OCI-LY1 (cell line): ENCODE results near the gene U2AF1L4.

Experiments used
- H2AFZ ChIP-seq: fragments of 200-600 bp; sonication (generic), shearing (Covaris generic); 2 replicates; pipeline ENCODE4 v1.6.0; 2014; ENCODE audit warnings: antibody characterized with exemption, mild to moderate bottlenecking, low read length
- H3F3A ChIP-seq: fragments of 200-600 bp; sonication (generic), shearing (Covaris generic); 2 replicates; pipeline ENCODE4 v1.6.0; 2014; ENCODE audit warnings: mild to moderate bottlenecking, antibody characterized with exemption, low read length, moderate library complexity; ENCODE audit not compliant: insufficient read depth
- H3K27ac ChIP-seq: fragments of 200-600 bp; sonication (generic); 2 replicates; pipeline ENCODE4 v1.5.1; 2014; ENCODE audit warnings: low read length, mixed run types, mild to moderate bottlenecking, low read depth; ENCODE audit not compliant: poor library complexity, severe bottlenecking
- H3K27me3 ChIP-seq: fragments of 200-600 bp; sonication (generic); 2 replicates; pipeline ENCODE4 v1.6.0; 2014; ENCODE audit warnings: antibody characterized with exemption, mild to moderate bottlenecking, low read length, moderate library complexity; ENCODE audit not compliant: insufficient read depth
- H3K36me3 ChIP-seq: fragments of 200-600 bp; sonication (generic); 2 replicates; pipeline ENCODE4 v1.6.1; 2014; ENCODE audit warnings: mild to moderate bottlenecking, antibody characterized with exemption, low read length, moderate library complexity, mixed read lengths; ENCODE audit not compliant: insufficient read depth
- H3K4me1 ChIP-seq: fragments of 200-600 bp; sonication (generic); 2 replicates; pipeline ENCODE4 v1.5.1; 2014; ENCODE audit warnings: mild to moderate bottlenecking, low read length, moderate library complexity; ENCODE audit not compliant: insufficient read depth, severe bottlenecking
- H3K4me2 ChIP-seq: fragments of 200-600 bp; sonication (generic), shearing (Covaris generic); 2 replicates; pipeline ENCODE4 v1.6.1; 2014; ENCODE audit warnings: low read length
- H3K4me3 ChIP-seq: fragments of 200-600 bp; sonication (generic); 2 replicates; pipeline ENCODE4 v1.5.1; 2014; ENCODE audit warnings: low read length, low read depth, mild to moderate bottlenecking, mixed read lengths; ENCODE audit not compliant: poor library complexity, severe bottlenecking
- H3K79me2 ChIP-seq: fragments of 200-600 bp; shearing (Covaris generic); 2 replicates; pipeline ENCODE4 v1.6.1; 2016; ENCODE audit warnings: mixed run types, low read length, mixed read lengths; ENCODE audit not compliant: insufficient read depth
- H3K9ac ChIP-seq: fragments of 200-600 bp; sonication (generic), shearing (Covaris generic); 2 replicates; pipeline ENCODE4 v1.6.1; 2014; ENCODE audit warnings: mild to moderate bottlenecking, low read length, mixed read lengths
- H3K9me2 ChIP-seq: fragments of 200-600 bp; sonication (generic), shearing (Covaris generic); 2 replicates; pipeline ENCODE4 v1.6.1; 2014; ENCODE audit warnings: low read depth, mild to moderate bottlenecking, low read length, mixed read lengths
- H3K9me3 ChIP-seq: fragments of 200-600 bp; shearing (Covaris generic); 2 replicates; pipeline ENCODE4 v1.6.1; 2014; ENCODE audit warnings: low read length, mixed read lengths
- H4K20me1 ChIP-seq: fragments of 200-600 bp; sonication (generic), shearing (Covaris generic); 2 replicates; pipeline ENCODE4 v1.6.0; 2016; ENCODE audit warnings: mild to moderate bottlenecking, low read length; ENCODE audit not compliant: insufficient read depth
- CTCF ChIP-seq: fragments of 200-600 bp; sonication (generic), shearing (Covaris generic); IDR thresholded peaks from 2 replicates; pipeline ENCODE4 v1.5.1; 2017; ENCODE audit warnings: mild to moderate bottlenecking, antibody characterized with exemption, low read length, moderate library complexity, mixed read lengths
- EZH2 ChIP-seq: fragments of 200-600 bp; sonication (generic), shearing (Covaris generic); IDR thresholded peaks from 2 replicates; pipeline ENCODE4 v1.8.0; 2017; ENCODE audit warnings: borderline replicate concordance, mixed run types, mild to moderate bottlenecking, antibody characterized with exemption, low read length, moderate library complexity, mixed read lengths

Gene U2AF1L4

GRCh38 chr19:35787227-35787799, 42.1 kb upstream of the U2AF1L4 start:
- H4K20me1 ChIP-seq, result no peaks in the 10 kb centered on the region
- H3K4me3 ChIP-seq, result no peak overlapping the region
- H3K9me3 ChIP-seq, result no peaks in the 10 kb centered on the region
- TF ChIP-seq CTCF (no peak), EZH2 (no peak)
- H3K27ac ChIP-seq, result no peak overlapping the region
- no peak overlapping the region for H2AFZ ChIP-seq
- H3K4me2 ChIP-seq, result no peak overlapping the region
- no peaks in the 10 kb centered on the region for H3K79me2 ChIP-seq
- no peak overlapping the region for H3K9ac ChIP-seq
- H3K4me1 ChIP-seq, result no peaks in the 10 kb centered on the region
- H3F3A ChIP-seq, result no peaks in the 10 kb centered on the region; the same call in 1 of the 2 replicates
- no peaks in the 10 kb centered on the region for H3K27me3 ChIP-seq
- H3K9me2 ChIP-seq, result no peaks in the 10 kb centered on the region
- peaks cover 11% of the 10 kb centered on the region for H3K36me3 ChIP-seq

GRCh38 chr19:35786299-35787160, 41.3 kb upstream of the U2AF1L4 start:
- no peaks in the 10 kb centered on the region for H3K4me1 ChIP-seq

GRCh38 chr19:35785339-35785627, 40.1 kb upstream of the U2AF1L4 start:
- Histone ChIP-seq H3K9me2 (no peaks in the 10 kb centered on the region), H3K4me3 (no peak overlapping the region), H3K27me3 (no peaks in the 10 kb centered on the region), H3K4me1 (no peaks in the 10 kb centered on the region), H2AFZ (no peak overlapping the region), H3K9me3 (no peaks in the 10 kb centered on the region), H3K79me2 (no peaks in the 10 kb centered on the region), H3K27ac (no peak overlapping the region), H3K9ac (no peak overlapping the region), H3F3A (no peaks in the 10 kb centered on the region; the same call in 1 of the 2 replicates), H3K36me3 (peaks cover 16% of the 10 kb centered on the region), H4K20me1 (no peaks in the 10 kb centered on the region), H3K4me2 (no peak overlapping the region)
- no peak for TF ChIP-seq EZH2
- no peak for TF ChIP-seq CTCF

More at GRCh38 chr19:35786299-35787160, 41.3 kb upstream of the U2AF1L4 start:
- no peaks in the 10 kb centered on the region for H3K9me3 ChIP-seq
- no peak overlapping the region for H3K4me3 ChIP-seq
- H3K79me2 ChIP-seq, result no peaks in the 10 kb centered on the region
- no peak overlapping the region for H2AFZ ChIP-seq
- H4K20me1 ChIP-seq, result no peaks in the 10 kb centered on the region
- H3F3A ChIP-seq, result no peaks in the 10 kb centered on the region; the same call in 1 of the 2 replicates
- H3K4me2 ChIP-seq, result no peak overlapping the region
- H3K9me2 ChIP-seq, result no peaks in the 10 kb centered on the region
- peaks cover 16% of the 10 kb centered on the region for H3K36me3 ChIP-seq
- no peak for TF ChIP-seq EZH2
- TF ChIP-seq CTCF, result no peak
- H3K27ac ChIP-seq, result no peak overlapping the region
- H3K9ac ChIP-seq, result no peak overlapping the region
- H3K27me3 ChIP-seq, result no peaks in the 10 kb centered on the region
